Esophagus muscularis mucosa (tissue), 4 donors: ENCODE measurements around the gene C17orf50. TPM values are rescaled to one million over a fixed set of nuclear protein-coding genes. Genes with fewer than 3 reads are reported as not detected.

ENCODE experiments used
- DNase-seq: peaks from one replicate; pipeline ENCODE4 v3.0.0-alpha.2; 2017; ENCODE audit errors: extremely low spot score
- H3K27ac ChIP-seq, 4 donors: fragments of 200-600 bp; sonication (generic); replicated peaks in 1 of 4; 1 replicate in 3 of 4; 2 replicates in 1 of 4; pipeline ENCODE4 v1.5.1; 2016 to 2019; ENCODE audit warnings: mild to moderate bottlenecking in 1 of 4
- H3K27me3 ChIP-seq, 4 donors: fragments of 200-600 bp; sonication (generic); one replicate each; pipeline versions ENCODE4 v1.5.1 to v1.6.0; 2016 to 2019
- H3K36me3 ChIP-seq, 4 donors: fragments of 200-600 bp; sonication (generic); one replicate each; pipeline ENCODE4 v1.5.1; 2016 to 2019
- H3K4me1 ChIP-seq, 4 donors: fragments of 200-600 bp; sonication (generic); one replicate each; pipeline ENCODE4 v1.5.1; 2016 to 2019
- H3K4me3 ChIP-seq, 4 donors: fragments of 200-600 bp; sonication (generic); 1 replicate in 2 of 4; 2 replicates in 2 of 4; pipeline ENCODE4 v1.5.1; 2016 to 2019; ENCODE audit warnings: mild to moderate bottlenecking in 4 of 4, moderate library complexity in 1 of 4
- H3K9me3 ChIP-seq, 4 donors: fragments of 200-600 bp; sonication (generic); 1 replicate in 3 of 4; 2 replicates in 1 of 4; pipeline ENCODE4 v1.5.1; 2016 to 2019
- CTCF ChIP-seq, 3 experiments: fragments of 200-600 bp in 2 of 3; fragments of 450-650 bp in 1 of 3; sonication (generic) in 2 of 3; IDR thresholded peaks; one replicate each; pipeline ENCODE4 v1.5.1; 2017 to 2019; ENCODE audit warnings: antibody characterized with exemption in 3 of 3, mild to moderate bottlenecking in 2 of 3, moderate library complexity in 1 of 3
- EP300 ChIP-seq: sonication (generic); formaldehyde crosslinking; IDR thresholded peaks from one replicate; pipeline ENCODE4 v1.6.1; 2017; ENCODE audit warnings: antibody characterized with exemption
- POLR2A ChIP-seq: fragments of 450-650 bp; IDR thresholded peaks from one replicate; pipeline ENCODE4 v1.6.1; 2017; ENCODE audit warnings: antibody characterized with exemption, moderate library complexity, mild to moderate bottlenecking, low read depth
- POLR2AphosphoS5 ChIP-seq, 2 donors: sonication (generic); formaldehyde crosslinking; IDR thresholded peaks; one replicate each; pipeline ENCODE4 v1.6.1; 2017; ENCODE audit warnings: antibody characterized with exemption in 2 of 2
- WGBS: methylation state at CpG from one replicate; pipeline ENCODE4 v1.1.5; 2018; 5-methylcytosine and 5-hydroxymethylcytosine counted together
- intact Hi-C: fragments of 100-400 bp; cut with DNase I; formaldehyde crosslinking; loops from one replicate; pipeline ENCODE4 v1.15.1; 2023
- total RNA-seq, 4 donors: library from RNA; depleted of rRNA; stranded (reverse); fragments of >200 nt; gene quantifications; one replicate each; pipeline versions ENCODE4 v1.1.0 to v1.2.1, GENCODE V29; 2016

The C17orf50 gene
- total RNA-seq, 4 donors from 2014 or later: not detected

- Histone ChIP-seq H3K27me3 (peaks cover 8 to 99% (median 32%) of the 10 kb centered on the region in 4 donors), H3K9me3 (no peaks in the 10 kb centered on the region), H3K36me3 (no peaks in the 10 kb centered on the region), H3K4me1 (peaks cover 10 to 43% (median 33%) of the 10 kb centered on the region in 4 donors), H3K27ac (no peak overlapping the region), H3K4me3 (no peak overlapping the region)
- no peak for TF ChIP-seq POLR2AphosphoS5 (IDR thresholded peaks at IDR 0.05)
- no peak for TF ChIP-seq POLR2A
- no peak for TF ChIP-seq EP300
- no peak for TF ChIP-seq CTCF (IDR thresholded peaks at IDR 0.05)
- WGBS: 82% methylated on average over 5 of the region's 15 CpGs
- intact Hi-C loops: loop anchor here (5.0 kb wide), 4 partner anchors 54 to 434 kb away; no protein-coding TSS in a partner anchor
- DNase-seq: no peak
Measured at GRCh38 chr17:35745749-35746320, 14.9 kb upstream of the C17orf50 start.

- Histone ChIP-seq H3K4me1 (peaks cover 3 to 38% (median 30%) of the 10 kb centered on the region in 4 donors), H3K27ac (no peak overlapping the region), H3K36me3 (no peaks in the 10 kb centered on the region), H3K4me3 (no peak overlapping the region), H3K9me3 (no peaks in the 10 kb centered on the region), H3K27me3 (peaks cover 8 to 93% (median 18%) of the 10 kb centered on the region in 4 donors)
- TF ChIP-seq CTCF (IDR thresholded peaks at IDR 0.05) (peak; percentile 86 to 94 (median 89)), EP300 (no peak), POLR2AphosphoS5 (IDR thresholded peaks at IDR 0.05) (peak in 1 of 2 donors; percentile 35), POLR2A (no peak)
- no peak for DNase-seq
- intact Hi-C loops: loop anchor here (5.0 kb wide), 4 partner anchors 55 to 435 kb away; no protein-coding TSS in a partner anchor
- whole genome bisulfite sequencing: 0% methylated on average over 5 of the region's 12 CpGs
Measured at GRCh38 chr17:35747540-35748017, 13.1 kb upstream of the C17orf50 start.

GRCh38 chr17:35748341-35748841 lies 12.3 kb upstream of the C17orf50 start:
- H3K36me3 ChIP-seq: no peaks in the 10 kb centered on the region
- peaks cover 11 to 46% (median 38%) of the 10 kb centered on the region in 4 donors for H3K4me1 ChIP-seq
- no peak overlapping the region for H3K27ac ChIP-seq
- TF ChIP-seq POLR2AphosphoS5 (IDR thresholded peaks at IDR 0.05) (no peak), POLR2A (no peak), EP300 (no peak), CTCF (IDR thresholded peaks at IDR 0.05) (no peak)
- peaks cover 4 to 87% (median 13%) of the 10 kb centered on the region in 4 donors for H3K27me3 ChIP-seq
- no peak for DNase-seq
- WGBS: 59% methylated on average over 2 of the region's 4 CpGs
- no peaks in the 10 kb centered on the region for H3K9me3 ChIP-seq
- H3K4me3 ChIP-seq: no peak overlapping the region
- intact Hi-C loops: loop anchor here (5.0 kb wide), 4 partner anchors 56 to 436 kb away; no protein-coding TSS in a partner anchor

- H3K27ac ChIP-seq: no peak overlapping the region
- WGBS: 100% methylated on average over 4 of the region's 6 CpGs
- intact Hi-C loops: loop anchor here (5.0 kb wide), 4 partner anchors 57 to 437 kb away; no protein-coding TSS in a partner anchor
- no peaks in the 10 kb centered on the region for H3K36me3 ChIP-seq
- DNase-seq: no peak
- no peak overlapping the region for H3K4me3 ChIP-seq
- peaks cover 11 to 46% (median 39%) of the 10 kb centered on the region in 4 donors for H3K4me1 ChIP-seq
- no peaks in the 10 kb centered on the region for H3K9me3 ChIP-seq
- peaks cover 4 to 81% (median 12%) of the 10 kb centered on the region in 4 donors for H3K27me3 ChIP-seq
- no peak for TF ChIP-seq CTCF (IDR thresholded peaks at IDR 0.05)
- TF ChIP-seq POLR2A: no peak
- no peak for TF ChIP-seq EP300
- TF ChIP-seq POLR2AphosphoS5 (IDR thresholded peaks at IDR 0.05): no peak
Measured at GRCh38 chr17:35748979-35749378, 11.7 kb upstream of the C17orf50 start.
